BE2C (cell line): ENCODE data around the gene EFCAB11.

ENCODE experiments used
- DNase-seq: peaks from one replicate; pipeline ENCODE4 v3.0.0-alpha.2; 2020
- H3K27me3 ChIP-seq: fragments of 250-450 bp; sonication (Bioruptor Pico); 2 replicates; pipeline ENCODE4 v1.5.1; 2020; ENCODE audit warnings: mild to moderate bottlenecking
- H3K36me3 ChIP-seq: fragments of 250-450 bp; sonication (Bioruptor Pico); 2 replicates; pipeline ENCODE4 v1.5.1; 2020; ENCODE audit warnings: mild to moderate bottlenecking
- H3K4me1 ChIP-seq: fragments of 250-450 bp; sonication (Bioruptor Pico); 2 replicates; pipeline ENCODE4 v1.5.1; 2020
- H3K4me3 ChIP-seq: 2 replicates; pipeline ENCODE4 v1.5.1; 2011; ENCODE audit warnings: low read depth, low read length
- H3K9me3 ChIP-seq: fragments of 250-450 bp; sonication (Bioruptor Pico); 2 replicates; pipeline ENCODE4 v1.5.1; 2020
- CTCF ChIP-seq: IDR thresholded peaks from 2 replicates; pipeline ENCODE4 v1.5.1; 2012; ENCODE audit warnings: mild to moderate bottlenecking, low read depth, low read length

EFCAB11 gene

GRCh38 chr14:89771251-89771650, 183.3 kb downstream of the EFCAB11 start:
- H3K27me3 ChIP-seq = no peaks in the 10 kb centered on the region
- H3K36me3 ChIP-seq = no peaks in the 10 kb centered on the region; the same call in 1 of the 2 replicates
- DNase-seq = no peak
- no peak overlapping the region for H3K4me3 ChIP-seq
- TF ChIP-seq CTCF = no peak
- H3K4me1 ChIP-seq = peaks cover 24% of the 10 kb centered on the region
- H3K9me3 ChIP-seq = no peaks in the 10 kb centered on the region

- no peaks in the 10 kb centered on the region; the same call in 1 of the 2 replicates for H3K36me3 ChIP-seq
- peaks cover 12% of the 10 kb centered on the region for H3K4me1 ChIP-seq
- peak; percentile 59 for DNase-seq
- H3K27me3 ChIP-seq = no peaks in the 10 kb centered on the region
- H3K4me3 ChIP-seq = no peak overlapping the region
- H3K9me3 ChIP-seq = no peaks in the 10 kb centered on the region
- peak; percentile 92 for TF ChIP-seq CTCF
Observed at GRCh38 chr14:89767861-89768268, 186.7 kb downstream of the EFCAB11 start.

GRCh38 chr14:89767131-89767530, 187.4 kb downstream of the EFCAB11 start:
- Histone ChIP-seq H3K9me3 (no peaks in the 10 kb centered on the region), H3K4me1 (peaks cover 12% of the 10 kb centered on the region), H3K27me3 (no peaks in the 10 kb centered on the region), H3K36me3 (no peaks in the 10 kb centered on the region; the same call in 1 of the 2 replicates), H3K4me3 (no peak overlapping the region)
- no peak for TF ChIP-seq CTCF
- DNase-seq = no peak

- no peak overlapping the region for H3K4me3 ChIP-seq
- TF ChIP-seq CTCF = no peak
- H3K36me3 ChIP-seq = no peaks in the 10 kb centered on the region; the same call in 1 of the 2 replicates
- peaks cover 12% of the 10 kb centered on the region for H3K4me1 ChIP-seq
- DNase-seq = no peak
- no peaks in the 10 kb centered on the region for H3K9me3 ChIP-seq
- no peaks in the 10 kb centered on the region for H3K27me3 ChIP-seq
Observed at GRCh38 chr14:89765346-89765745, 189.2 kb downstream of the EFCAB11 start.

GRCh38 chr14:89760086-89760485, 194.4 kb downstream of the EFCAB11 start:
- no peaks in the 10 kb centered on the region for H3K36me3 ChIP-seq
- no peaks in the 10 kb centered on the region for H3K9me3 ChIP-seq
- H3K27me3 ChIP-seq = no peaks in the 10 kb centered on the region
- DNase-seq = no peak
- TF ChIP-seq CTCF = no peak
- H3K4me3 ChIP-seq = no peak overlapping the region
- peaks cover 4% of the 10 kb centered on the region for H3K4me1 ChIP-seq

- peaks cover 4% of the 10 kb centered on the region for H3K4me1 ChIP-seq
- no peak for TF ChIP-seq CTCF
- no peaks in the 10 kb centered on the region for H3K27me3 ChIP-seq
- H3K9me3 ChIP-seq = no peaks in the 10 kb centered on the region
- no peak for DNase-seq
- H3K4me3 ChIP-seq = no peak overlapping the region
- no peaks in the 10 kb centered on the region for H3K36me3 ChIP-seq
Observed at GRCh38 chr14:89757313-89757939, 197.1 kb downstream of the EFCAB11 start.
